Stimulated activated CD8-positive, alpha-beta memory T cell treated with anti-CD3 and anti-CD28 coated beads, Interleukin-15, amount 100 ng/mL, for 24 hours (primary cell): ENCODE data around the gene HDX.
"Not testable (repeated sequence)": the region's sequence is repeated elsewhere in the genome, so short reads cannot be mapped to it uniquely, and the experiment has no call there.

Experiments
- DNase-seq: peaks from one replicate; pipeline ENCODE4 v3.0.0-alpha.2; 2020; ENCODE audit warnings: low read depth

HDX gene, protein sequence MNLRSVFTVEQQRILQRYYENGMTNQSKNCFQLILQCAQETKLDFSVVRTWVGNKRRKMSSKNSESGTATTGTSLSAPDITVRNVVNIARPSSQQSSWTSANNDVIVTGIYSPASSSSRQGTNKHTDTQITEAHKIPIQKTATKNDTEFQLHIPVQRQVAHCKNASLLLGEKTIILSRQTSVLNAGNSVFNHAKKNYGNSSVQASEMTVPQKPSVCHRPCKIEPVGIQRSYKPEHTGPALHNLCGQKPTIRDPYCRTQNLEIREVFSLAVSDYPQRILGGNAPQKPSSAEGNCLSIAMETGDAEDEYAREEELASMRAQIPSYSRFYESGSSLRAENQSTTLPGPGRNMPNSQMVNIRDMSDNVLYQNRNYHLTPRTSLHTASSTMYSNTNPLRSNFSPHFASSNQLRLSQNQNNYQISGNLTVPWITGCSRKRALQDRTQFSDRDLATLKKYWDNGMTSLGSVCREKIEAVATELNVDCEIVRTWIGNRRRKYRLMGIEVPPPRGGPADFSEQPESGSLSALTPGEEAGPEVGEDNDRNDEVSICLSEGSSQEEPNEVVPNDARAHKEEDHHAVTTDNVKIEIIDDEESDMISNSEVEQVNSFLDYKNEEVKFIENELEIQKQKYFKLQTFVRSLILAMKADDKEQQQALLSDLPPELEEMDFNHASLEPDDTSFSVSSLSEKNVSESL

DNA sequence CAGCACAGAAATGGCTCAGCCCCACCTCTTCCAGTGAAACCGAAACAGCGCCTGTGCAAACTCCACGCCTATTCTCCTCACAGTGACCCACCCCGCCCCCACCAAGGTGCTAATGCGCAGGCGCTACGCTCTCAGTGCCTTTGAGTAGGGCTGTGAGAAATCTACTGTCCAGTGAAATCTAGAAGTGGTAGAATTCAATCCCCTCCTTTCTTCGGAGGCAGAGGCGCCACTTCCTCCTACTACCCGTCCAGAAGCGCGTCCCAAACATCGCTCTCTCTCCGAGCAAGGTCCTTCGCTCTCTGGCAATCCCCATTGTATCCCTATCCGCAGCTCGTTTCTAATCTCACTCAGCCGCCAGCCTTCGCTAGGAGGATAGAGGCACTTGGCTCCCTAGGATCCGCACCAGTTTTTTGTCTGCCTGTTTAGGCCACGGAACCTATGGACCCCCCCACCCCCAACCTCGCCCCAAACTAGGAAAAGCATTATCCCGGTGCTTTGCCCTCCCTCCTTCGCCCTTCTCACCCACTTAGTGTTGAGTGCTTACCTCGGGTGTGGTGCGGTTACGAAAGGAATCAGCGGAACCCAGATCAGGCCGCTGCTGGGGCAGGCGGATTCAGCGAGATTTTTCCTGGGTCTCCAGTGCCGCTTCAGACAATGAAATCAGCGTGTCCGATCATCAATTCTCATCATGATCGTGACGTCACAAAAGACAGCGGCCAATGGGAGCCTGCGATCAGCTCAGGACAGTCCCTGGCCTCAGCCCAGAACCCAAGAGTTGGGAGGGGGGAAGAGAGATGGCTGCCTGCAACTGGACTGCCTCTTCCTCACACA lies at the start of gene HDX:
Gene HDX (minus strand): TSS at position 656 of the 831 bp plus-strand sequence. CDS start 27,056 bp downstream, outside the sequence.
- peak; percentile 4 for DNase-seq

DNA sequence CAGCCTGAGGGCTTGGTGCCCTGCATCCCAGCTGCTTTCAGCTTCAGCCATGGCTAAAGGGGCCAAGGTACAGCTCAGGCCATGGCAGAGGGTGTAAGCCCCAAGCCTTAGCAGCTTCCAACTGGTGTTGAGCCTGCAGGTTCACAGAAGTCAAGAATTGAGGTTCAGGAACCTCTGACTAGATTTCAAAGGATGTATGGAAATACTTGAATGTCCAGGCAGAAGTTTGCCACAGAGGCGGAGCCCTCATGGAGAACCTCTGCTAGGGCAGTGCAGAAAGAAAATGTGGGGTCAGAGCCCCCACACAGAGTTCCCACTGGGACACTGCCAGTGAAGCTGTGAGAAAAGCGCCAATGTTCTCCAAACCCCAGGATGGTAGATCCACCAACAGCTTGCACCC lies 39.1 kb upstream of the HDX start:
- not testable (repeated sequence) for DNase-seq

DNA sequence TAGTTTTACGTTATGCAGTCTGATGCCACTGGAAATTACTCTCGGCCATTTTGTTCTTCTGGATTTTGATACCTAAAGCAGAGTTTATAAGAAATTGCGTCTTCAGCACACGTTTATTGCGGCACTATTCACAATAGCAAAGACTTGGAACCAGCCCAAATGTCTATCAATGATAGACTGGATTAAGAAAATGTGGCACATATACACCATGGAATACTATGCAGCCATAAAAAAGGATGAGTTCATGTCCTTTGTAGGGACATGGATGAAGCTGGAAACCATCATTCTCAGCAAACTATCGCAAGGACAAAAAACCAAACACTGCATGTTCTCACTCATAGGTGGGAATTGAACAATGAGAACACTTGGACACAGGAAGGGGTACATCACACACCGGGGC lies 35.4 kb upstream of the HDX start:
- not testable (repeated sequence) for DNase-seq

DNA sequence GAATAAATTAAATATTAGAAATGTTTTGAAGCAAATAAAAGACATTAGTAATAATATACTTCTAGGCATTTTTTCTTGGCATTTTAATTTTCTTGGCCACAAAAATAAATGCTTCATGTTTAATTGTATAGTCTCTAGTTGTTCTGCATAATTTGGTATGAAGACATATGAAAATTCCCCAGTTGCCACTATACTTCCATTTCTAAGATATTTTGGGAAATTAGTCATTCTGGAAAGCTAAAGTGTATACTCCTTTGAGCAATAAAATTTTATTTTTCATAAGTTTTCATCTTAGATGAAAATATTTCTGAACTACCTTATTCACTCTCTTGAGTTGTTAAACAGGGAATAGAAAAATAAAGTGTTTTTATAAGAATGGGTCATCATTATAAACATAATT lies 13.8 kb downstream of the HDX start:
- no peak for DNase-seq

DNA sequence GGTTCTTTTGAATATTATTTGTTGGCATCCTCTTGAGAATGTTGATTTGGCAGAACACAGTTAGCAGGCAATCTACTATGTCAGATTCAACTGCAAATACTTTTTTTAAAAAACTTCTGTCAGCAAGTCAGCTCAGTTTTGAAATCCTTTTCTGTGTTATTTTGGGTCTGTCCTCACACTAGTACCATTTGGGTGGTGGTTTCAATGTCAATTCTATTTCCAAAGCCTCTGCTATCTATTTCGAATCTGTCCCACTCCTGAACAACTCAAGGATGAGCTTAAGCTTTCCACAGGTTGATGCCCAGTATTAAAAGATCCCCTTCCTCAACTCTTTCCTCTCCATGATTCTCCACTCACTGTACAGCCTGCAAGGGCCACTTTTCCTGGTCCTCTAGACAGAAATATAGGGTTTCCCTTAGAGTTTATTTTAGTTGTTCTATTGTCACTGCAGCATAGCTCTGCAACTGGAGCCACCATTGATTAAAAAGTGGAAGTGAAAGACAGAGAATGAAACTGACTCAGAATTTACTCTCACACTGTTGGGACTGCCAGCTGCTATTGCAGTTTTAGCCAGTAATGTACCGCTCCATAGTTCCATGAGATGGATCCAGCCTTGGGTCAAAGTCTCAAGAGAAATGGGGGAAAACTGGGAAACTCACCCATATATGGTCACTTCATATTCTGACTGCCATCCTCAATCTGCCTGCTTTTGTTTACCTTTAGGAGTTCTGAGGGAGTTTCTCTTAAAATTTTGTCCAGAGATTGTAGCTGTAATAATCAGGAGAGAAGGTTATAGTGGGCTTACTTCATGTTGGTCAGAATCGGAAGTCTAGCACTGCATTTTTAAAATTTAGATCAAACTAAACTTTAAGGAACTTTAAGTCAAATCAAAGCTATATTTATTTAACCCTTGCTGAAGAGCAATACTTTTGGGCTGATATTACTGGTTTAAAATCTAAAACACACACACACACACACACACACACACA lies 14.6 kb downstream of the HDX start:
- no peak for DNase-seq

DNA sequence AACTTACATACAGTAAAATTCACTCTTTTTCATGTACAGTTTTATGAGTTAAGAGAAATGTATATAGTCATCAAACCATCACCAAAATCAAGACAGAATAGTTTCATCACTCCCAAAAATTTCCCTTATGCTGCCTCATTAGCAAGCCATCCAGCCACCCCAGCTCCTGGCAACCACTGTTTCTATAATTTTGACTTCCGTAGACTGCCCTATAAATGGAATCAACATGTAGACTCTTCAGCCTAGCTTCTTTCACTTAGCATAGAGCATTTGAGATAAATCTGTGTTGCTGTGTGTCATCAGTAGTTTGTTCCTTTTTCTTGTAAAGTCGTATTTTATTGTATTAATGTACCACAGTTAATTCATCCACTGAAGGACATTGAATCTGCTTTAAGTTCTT lies 23.2 kb downstream of the HDX start:
- DNase-seq: no peak

DNA sequence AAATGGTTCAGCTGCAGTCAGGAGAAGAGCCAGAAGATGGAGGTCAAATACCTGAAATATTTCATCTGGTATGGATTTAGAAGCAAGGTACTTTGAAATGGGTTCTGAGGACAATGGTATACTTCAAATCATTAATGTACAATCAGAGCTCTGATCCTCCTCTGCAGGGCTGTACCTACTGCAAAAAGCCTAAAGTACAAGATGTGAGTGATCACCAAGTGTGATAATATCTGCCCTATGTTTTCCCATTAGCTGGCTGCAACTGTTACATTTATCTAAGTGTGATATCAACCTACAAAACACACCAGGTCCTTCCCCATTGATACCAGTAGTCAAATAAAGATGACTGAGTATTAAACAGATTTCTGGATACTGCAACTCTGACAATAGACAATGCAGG lies 25.1 kb downstream of the HDX start:
- no peak for DNase-seq

DNA sequence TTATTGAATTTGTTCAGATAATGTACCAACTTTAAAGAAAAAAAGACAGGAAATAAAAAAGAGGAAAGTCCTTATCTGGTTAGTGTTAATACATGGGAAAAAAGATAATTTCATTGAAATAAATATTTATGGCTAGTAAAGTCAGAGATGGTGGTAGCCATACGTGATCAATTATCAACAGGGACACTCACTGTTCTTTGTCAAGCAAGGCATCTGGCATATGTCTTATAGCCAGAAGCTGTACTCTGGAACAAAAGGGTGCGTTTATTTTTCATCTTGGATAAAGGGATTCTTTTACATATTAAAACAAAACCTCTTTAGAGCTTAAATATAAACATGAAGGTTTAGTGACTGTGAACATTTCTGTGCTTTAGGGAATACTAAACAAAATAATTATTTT lies 26.7 kb downstream of the HDX start:
- DNase-seq: no peak

DNA sequence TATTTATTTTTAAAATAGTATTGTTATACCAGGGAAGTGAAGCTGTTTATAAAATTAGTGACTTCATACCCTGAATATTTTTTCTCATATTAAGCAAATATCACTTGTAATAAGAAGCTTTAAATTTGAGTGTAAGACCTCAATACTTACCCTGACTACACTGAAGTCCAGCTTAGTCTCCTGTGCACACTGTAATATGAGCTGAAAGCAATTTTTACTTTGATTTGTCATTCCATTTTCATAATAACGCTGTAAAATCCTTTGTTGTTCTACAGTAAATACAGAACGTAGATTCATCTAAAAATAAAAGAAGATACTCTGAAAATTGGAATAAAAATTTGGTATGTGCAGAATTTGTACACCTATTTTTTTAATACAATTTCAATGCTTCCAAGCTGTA lies 27.2 kb downstream of the HDX start:
- no peak for DNase-seq

DNA sequence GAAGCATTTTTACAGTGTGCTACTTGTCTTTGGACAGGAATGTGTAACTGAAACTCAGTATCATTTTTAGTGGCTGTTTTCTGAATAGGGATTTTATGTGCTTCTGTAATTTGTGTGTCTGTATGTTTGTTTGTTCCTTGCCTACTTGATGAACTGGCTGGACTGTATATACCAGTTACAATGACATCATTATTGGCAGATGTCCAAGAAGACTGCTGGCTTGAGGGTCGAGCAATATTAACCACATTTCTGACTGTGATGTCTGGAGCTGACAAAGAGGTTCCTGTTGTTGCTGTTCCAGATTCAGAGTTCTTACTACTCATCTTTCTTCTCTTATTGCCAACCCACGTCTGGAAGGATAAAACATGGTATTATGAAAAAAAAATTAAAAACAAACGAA lies 33.0 kb downstream of the HDX start:
- no peak for DNase-seq

DNA sequence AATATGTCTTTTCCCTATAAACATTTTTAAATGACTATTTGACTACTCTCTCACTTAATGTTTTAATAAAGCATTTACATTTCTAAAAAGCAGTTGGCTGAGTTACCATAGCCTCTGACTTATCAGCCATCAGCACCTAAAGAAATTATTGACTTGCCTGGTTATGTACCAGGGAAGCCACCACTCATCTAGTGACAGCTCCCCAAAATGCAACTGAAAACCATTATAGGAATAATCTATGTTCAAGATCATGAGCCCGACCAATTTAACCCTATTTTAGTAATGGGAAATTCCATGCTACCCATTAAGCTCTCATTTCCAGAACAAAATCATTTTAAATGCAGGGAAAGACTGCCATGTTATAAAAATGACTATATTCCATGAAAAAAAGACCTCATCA lies 34.4 kb downstream of the HDX start:
- no peak for DNase-seq

DNA sequence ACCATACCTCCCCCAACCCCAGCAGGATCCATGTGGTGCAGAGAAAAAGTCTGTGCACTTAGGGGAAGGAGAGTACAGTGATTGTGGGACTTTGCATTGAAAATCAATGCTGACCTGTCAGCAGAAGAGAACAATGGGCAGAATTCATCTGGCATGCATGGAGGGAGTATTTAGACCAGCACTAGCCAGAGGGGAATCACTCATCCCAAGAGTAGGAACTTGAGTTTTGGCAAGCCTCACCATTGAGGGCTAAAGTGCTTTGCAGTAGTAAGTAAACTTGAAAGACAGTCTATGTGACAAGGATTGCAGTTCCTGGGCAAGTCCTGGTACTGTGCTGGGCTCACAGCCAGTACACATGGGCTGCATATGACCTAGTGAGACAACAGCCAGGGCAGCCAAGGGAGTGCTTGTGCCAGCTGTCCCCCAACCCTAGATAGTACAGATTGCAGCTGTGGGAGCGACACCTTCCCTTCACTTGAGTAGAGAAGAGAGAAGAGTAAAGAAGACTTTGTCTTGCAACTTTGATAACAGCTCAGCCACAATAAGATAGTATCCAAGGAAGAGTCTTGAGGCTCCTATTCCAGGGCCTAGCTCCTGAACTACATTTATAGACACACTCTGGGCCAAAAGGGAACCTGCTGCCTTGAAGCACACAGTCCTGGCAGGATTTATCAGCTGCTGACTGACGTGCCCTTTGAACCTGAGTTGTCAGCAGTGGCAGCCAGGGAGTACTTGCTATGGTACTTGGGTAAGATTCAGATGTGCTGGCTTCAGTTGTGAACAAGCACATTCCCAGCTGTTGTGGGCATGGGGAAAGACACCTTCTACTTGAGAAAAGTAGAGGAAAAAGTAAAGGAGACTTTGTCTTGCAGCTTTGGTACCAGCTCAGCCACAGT lies 48.7 kb downstream of the HDX start:
- DNase-seq: no peak

DNA sequence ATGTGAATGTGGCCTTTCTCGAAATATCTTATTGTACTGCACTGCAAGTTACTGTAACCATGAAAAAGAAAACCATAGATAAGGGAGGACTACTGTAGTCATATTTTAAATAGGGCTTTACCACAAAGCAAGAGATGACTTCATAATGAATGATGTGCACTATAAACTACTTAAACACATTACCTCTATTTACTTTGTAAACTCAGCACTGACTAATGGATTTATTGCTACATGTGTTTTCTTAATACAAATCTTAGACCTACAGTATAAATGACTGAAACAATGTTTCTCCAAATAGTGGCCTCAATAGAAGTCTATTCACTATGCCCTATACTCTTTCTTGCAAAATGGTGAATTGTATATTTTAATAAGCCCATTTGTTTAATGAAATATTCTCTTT lies 61.1 kb downstream of the HDX start:
- no peak for DNase-seq

DNA sequence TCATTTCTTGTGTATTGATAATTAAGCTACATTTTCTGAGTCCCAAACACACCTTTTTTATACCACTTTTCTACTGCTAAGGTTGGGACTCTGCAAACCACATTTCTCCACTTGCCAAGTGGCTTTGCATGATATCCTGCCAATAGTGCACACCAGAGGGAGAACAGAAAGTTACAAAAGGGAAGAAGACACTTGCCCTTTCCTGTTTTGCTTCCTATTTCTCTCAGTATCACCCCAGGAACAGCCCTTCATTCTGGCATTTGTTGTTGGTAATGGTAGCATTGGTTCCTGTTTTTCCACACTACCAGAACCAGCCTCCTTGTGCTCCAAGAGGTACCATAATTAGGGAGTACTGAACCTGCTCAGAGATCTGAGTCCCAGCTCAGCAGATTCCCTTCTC lies 87.1 kb downstream of the HDX start:
- DNase-seq: no peak

DNA sequence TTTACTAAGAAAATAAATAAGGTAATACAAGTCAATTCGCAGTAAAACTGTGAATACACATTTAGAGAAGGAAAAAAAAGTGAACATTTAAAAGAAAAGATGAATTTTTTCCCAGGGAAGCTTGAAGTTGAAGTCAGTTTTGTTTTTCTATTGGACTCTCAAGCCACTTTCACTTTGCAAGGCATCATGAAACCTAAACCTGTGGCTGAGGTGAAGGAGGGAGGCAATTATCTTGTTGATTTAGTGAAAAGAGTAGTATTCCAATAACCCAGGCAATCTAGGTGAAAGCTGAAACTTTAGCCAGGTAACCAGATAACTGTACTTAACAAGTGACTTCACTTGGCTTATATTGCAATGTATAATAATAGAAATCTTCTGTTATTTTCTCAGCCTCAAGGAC lies 138.6 kb downstream of the HDX start:
- no peak for DNase-seq

DNA sequence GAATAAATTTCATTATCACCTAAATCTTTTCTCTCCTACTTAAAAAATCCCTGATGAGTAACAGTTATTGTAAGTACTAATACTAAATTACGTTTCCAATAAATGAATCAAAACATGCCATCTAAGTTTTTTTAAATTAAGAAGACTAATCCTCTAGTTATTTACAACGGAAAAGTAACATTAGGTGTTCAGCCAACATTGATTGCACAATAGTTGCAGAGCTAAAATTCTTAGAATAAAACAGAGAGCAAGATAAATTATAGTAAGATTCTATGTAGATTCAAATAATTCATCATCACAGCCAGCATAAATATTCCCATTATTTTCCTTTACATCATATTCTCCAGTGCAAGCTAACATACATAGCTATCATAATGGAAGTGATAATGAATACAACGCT lies 139.2 kb downstream of the HDX start:
- DNase-seq: no peak

DNA sequence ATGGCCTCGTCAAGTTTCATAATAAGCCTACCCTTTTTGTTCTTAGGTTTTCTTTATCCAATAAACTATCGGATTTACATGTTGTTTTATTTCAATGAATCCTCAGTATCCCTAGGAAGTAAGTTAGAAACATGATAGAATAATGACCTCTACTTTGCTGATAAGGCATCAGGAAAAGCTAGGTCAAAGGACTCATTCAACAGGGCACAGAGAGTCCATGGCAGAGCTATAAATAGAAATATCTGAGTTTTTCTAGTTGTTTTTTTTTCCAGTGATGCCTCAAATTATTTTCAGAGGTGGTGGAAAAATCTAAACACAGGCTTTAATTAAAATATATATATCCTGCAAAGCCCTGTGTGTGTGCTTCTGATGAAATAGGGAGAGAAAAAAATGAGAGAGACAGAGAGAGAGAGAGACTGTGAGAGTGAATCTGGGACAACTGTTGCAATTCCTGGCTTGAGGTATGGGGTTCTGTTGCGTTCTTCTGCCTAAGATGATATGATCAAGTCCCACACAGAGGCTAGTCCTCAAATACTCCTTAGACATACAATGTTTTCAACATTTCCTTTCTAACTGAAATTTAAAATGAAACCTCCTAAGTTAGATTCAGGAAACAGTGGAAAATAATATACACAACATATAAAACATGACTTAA lies 139.9 kb downstream of the HDX start:
- DNase-seq: no peak

DNA sequence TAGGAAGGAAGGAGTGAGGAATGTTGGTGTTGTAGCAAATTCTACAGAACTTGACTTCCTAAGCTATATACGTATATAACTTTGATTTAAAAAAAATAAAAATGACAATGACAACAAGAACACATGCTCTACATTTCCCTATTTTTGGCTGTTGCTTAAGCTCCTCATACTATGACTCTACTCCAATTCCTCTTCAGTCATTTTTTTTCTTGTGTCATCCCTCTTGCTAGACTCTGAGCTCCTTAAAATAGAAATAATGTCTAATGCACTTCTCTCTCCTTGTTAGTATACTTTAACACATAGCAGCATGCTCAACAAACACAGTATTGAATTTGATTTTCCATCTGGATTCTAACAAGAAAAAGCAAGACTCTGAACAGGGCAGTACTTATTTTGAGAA lies 144.0 kb downstream of the HDX start:
- DNase-seq: no peak

DNA sequence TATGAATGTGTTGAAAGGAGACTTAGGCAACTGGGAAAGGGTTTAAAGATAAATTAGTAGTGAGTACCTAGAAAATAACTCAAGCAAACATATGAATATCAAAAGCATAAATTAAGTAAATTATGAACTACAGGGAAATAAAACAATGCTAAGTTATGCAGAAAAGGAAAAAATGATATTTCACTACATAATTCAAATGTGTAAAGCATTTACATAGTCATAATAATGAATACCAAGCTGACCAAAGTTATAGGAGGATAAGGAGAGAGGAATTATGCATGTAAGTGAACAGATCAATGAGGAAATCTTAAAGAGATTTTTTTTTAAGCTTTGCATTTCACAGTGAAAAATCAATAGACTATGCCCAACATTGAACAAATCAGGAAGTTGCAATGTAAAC lies 145.0 kb downstream of the HDX start:
- no peak for DNase-seq

DNA sequence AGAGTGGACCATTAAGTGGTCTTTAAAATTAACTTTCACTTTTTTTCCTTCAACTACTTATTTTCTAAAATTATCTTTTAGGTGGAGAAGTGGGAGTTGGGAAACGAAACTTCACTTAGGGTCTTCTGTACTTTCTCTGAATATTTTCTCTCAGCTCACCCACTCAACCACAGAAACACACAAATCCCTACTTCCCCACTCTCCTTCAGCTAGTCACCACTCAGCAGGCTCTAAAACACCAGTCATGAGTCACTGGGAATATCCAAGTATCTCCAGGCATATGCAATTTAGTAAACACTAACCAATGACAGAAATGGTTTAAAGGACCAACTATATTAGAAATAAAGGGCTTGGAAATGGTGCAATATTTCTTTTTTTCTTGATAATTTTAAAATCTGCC lies 161.3 kb downstream of the HDX start:
- DNase-seq: no peak
